Ascending aorta (tissue), 2 donors: Measurements from ENCODE around the gene IDI2. TPM values are rescaled to one million over a fixed set of nuclear protein-coding genes. Genes with fewer than 3 reads are reported as not detected.

ENCODE experiments used
- DNase-seq, 2 donors: peaks; one replicate each; pipeline ENCODE4 v3.0.0-alpha.2; 2019; ENCODE audit warnings: low spot score in 2 of 2
- H3K27ac ChIP-seq, 2 donors: fragments of 200-600 bp; sonication (generic); one replicate each; pipeline ENCODE4 v1.5.1; 2016 to 2017; ENCODE audit warnings: mild to moderate bottlenecking in 1 of 2
- H3K27me3 ChIP-seq: fragments of 200-600 bp; sonication (generic); one replicate; pipeline ENCODE4 v1.5.1; 2017
- H3K36me3 ChIP-seq, 2 donors: fragments of 200-600 bp; sonication (generic); one replicate each; pipeline ENCODE4 v1.5.1; 2016
- H3K4me1 ChIP-seq, 2 donors: fragments of 200-600 bp; sonication (generic); one replicate each; pipeline ENCODE4 v1.5.1; 2016 to 2017; ENCODE audit warnings: mild to moderate bottlenecking in 1 of 2
- H3K4me3 ChIP-seq, 2 donors: fragments of 200-600 bp; sonication (generic); one replicate each; pipeline ENCODE4 v1.5.1; 2016 to 2017; ENCODE audit warnings: mild to moderate bottlenecking in 1 of 2
- H3K9me3 ChIP-seq, 2 donors: fragments of 200-600 bp; sonication (generic); one replicate each; pipeline ENCODE4 v1.5.1; 2016
- CTCF ChIP-seq, 3 experiments: fragments of 200-600 bp in 2 of 3; fragments of 450-650 bp in 1 of 3; sonication (generic) in 2 of 3; IDR thresholded peaks; one replicate each; pipeline ENCODE4 v1.5.1; 2016 to 2019; ENCODE audit warnings: antibody characterized with exemption in 3 of 3, mild to moderate bottlenecking in 1 of 3, moderate library complexity in 1 of 3
- intact Hi-C: fragments of 100-400 bp; cut with DNase I; formaldehyde crosslinking; loops from one replicate; pipeline ENCODE4 v1.15.1; 2023
- total RNA-seq: library from RNA; depleted of rRNA; stranded (reverse); fragments of >200 nt; gene quantifications from one replicate; pipeline ENCODE4 v1.1.0, GENCODE V29; 2016

The IDI2 gene
- total RNA-seq, 1 donor from 2014 or later = not detected

- no peak for TF ChIP-seq CTCF (IDR thresholded peaks at IDR 0.05)
Observed at GRCh38 chr10:1026578-1026977, 919 bp upstream of the IDI2 start.

GRCh38 chr10:1024103-1024502 lies 1.6 kb downstream of the IDI2 start:
- TF ChIP-seq CTCF (IDR thresholded peaks at IDR 0.05) = no peak
- no peak for DNase-seq
- no peak overlapping the region for H3K27ac ChIP-seq
- H3K9me3 ChIP-seq = no peaks in the 10 kb centered on the region
- H3K4me1 ChIP-seq = no peaks in the 10 kb centered on the region
- H3K4me3 ChIP-seq = no peak overlapping the region
- intact Hi-C loops = no loop called here
- H3K36me3 ChIP-seq = peaks cover 6% of the 10 kb centered on the region in 2 donors
- no peaks in the 10 kb centered on the region for H3K27me3 ChIP-seq

More at GRCh38 chr10:1026578-1026977, 919 bp upstream of the IDI2 start:
- H3K27me3 ChIP-seq = no peaks in the 10 kb centered on the region
- no peak overlapping the region for H3K4me3 ChIP-seq
- H3K36me3 ChIP-seq = no peaks in the 10 kb centered on the region
- H3K27ac ChIP-seq = no peak overlapping the region
- no peaks in the 10 kb centered on the region for H3K9me3 ChIP-seq
- H3K4me1 ChIP-seq = no peaks in the 10 kb centered on the region
- DNase-seq = no peak
- intact Hi-C loops = no loop called here

- intact Hi-C loops = no loop called here
- no peak for TF ChIP-seq CTCF (IDR thresholded peaks at IDR 0.05)
Observed at GRCh38 chr10:1022413-1022812, 3.2 kb downstream of the IDI2 start.

GRCh38 chr10:1020958-1021357 lies 4.7 kb downstream of the IDI2 start:
- no peak for TF ChIP-seq CTCF (IDR thresholded peaks at IDR 0.05)
- Histone ChIP-seq H3K9me3 (no peaks in the 10 kb centered on the region), H3K27me3 (no peaks in the 10 kb centered on the region), H3K4me3 (no peak overlapping the region), H3K4me1 (no peaks in the 10 kb centered on the region), H3K36me3 (peaks cover 31 to 32% of the 10 kb centered on the region in 2 donors), H3K27ac (no peak overlapping the region)
- intact Hi-C loops = no loop called here
- DNase-seq = peak in 1 of 2 donors; percentile 44

More at GRCh38 chr10:1022413-1022812, 3.2 kb downstream of the IDI2 start:
- H3K4me3 ChIP-seq = no peak overlapping the region
- no peaks in the 10 kb centered on the region for H3K9me3 ChIP-seq
- no peaks in the 10 kb centered on the region for H3K4me1 ChIP-seq
- DNase-seq = peak in 1 of 2 donors; percentile 42
- no peaks in the 10 kb centered on the region for H3K27me3 ChIP-seq
- no peak overlapping the region for H3K27ac ChIP-seq
- peaks cover 16 to 17% of the 10 kb centered on the region in 2 donors for H3K36me3 ChIP-seq

- DNase-seq = peak in 1 of 2 donors; percentile 49
- Histone ChIP-seq H3K36me3 (peaks cover 35 to 36% of the 10 kb centered on the region in 2 donors), H3K4me1 (no peaks in the 10 kb centered on the region)
Observed at GRCh38 chr10:1020460-1020859, 5.2 kb downstream of the IDI2 start.

More at GRCh38 chr10:1020460-1020859, 5.2 kb downstream of the IDI2 start:
- H3K27me3 ChIP-seq = no peaks in the 10 kb centered on the region
- no peak for TF ChIP-seq CTCF (IDR thresholded peaks at IDR 0.05)
- H3K4me3 ChIP-seq = no peak overlapping the region
- H3K9me3 ChIP-seq = no peaks in the 10 kb centered on the region
- no peak overlapping the region for H3K27ac ChIP-seq
- intact Hi-C loops = no loop called here
